Stimulated activated CD8-positive, alpha-beta memory T cell treated with anti-CD3 and anti-CD28 coated beads, Interleukin-15, amount 100 ng/mL, for 1 hour (primary cell): Measurements from ENCODE around the gene RNF19B.

Experiments
- DNase-seq: peaks from one replicate; pipeline ENCODE4 v3.0.0-alpha.2; 2020; ENCODE audit warnings: low read depth

The RNF19B gene

DNA sequence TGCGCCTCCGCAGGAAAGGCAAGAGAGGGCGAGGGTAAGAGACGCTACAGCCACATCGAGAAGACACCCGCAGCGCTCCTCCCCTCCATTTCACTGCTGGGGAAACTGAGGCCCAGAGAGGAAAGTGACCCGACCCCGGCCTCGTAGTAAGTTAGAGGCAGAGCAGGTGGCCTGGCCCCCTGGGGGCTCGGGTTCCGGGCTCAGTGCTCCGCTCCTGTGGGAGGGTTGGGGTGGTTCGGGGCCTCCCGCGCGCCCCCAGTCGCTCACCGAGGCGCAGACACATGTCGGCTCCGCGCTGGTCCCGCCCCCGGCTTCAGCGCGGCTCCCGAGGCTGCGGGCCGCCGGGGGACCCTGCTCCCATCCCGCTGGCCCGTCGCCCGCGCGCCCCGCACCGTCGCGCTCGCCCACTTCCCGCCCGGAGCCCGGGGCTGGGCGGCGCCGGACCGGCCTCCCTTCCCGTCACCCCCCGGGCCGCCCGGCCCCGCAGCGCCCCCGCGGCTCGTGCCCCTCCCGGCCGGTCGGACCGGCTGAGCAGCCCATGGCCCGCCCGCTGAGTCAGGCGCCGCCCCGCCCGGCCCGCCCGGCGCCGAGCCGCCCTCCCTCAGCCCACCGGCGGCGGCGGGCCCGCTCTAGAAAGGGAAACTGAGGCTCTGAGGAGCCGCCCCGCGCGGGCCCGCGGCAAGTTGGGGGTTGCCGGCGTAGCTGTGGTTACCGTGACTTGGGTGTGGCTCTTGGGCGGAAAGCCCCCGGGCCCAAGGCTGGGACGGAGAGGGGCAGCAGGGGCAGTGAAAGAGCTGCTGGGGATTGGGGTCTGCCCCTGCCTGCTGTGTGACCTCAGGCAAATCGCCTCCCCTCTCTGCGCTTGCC, 63.4 kb downstream of the RNF19B start, which contains the start of gene TMEM54:
Gene TMEM54, minus strand, starts transcription at position 434 of the 867 bp plus-strand sequence. Its CDS starts 151 bp downstream, at position 283.
- DNase-seq: no peak

DNA sequence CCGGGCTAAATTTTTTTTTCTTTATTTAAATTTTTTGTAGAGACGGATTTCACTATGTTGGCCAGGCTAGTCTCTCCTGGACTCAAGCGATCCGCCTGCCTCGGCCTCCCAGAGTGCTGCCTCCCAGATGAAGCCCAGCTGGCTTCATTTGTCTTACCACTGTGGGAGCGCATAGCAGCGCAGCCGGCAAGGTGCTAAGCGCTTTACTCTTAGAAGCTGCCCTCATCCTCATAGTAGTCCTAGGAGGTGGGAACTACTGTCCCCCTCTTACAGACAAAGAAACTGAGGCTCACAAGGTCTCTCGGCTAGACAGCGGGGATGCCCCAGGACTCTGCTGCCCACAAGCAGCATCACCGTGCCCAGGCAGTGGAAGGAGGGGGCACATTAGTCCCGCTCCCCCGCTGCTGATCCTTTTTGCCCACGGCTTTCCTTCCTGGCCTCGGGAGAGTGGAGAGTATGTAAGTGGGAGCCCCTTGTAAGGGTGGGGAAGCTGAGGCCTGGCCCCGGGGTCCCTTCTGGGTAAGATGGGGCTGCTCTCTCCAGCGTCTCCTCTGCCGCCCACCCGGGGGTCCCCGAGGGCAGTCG, 64.1 kb downstream of the RNF19B start:
- no peak for DNase-seq

DNA sequence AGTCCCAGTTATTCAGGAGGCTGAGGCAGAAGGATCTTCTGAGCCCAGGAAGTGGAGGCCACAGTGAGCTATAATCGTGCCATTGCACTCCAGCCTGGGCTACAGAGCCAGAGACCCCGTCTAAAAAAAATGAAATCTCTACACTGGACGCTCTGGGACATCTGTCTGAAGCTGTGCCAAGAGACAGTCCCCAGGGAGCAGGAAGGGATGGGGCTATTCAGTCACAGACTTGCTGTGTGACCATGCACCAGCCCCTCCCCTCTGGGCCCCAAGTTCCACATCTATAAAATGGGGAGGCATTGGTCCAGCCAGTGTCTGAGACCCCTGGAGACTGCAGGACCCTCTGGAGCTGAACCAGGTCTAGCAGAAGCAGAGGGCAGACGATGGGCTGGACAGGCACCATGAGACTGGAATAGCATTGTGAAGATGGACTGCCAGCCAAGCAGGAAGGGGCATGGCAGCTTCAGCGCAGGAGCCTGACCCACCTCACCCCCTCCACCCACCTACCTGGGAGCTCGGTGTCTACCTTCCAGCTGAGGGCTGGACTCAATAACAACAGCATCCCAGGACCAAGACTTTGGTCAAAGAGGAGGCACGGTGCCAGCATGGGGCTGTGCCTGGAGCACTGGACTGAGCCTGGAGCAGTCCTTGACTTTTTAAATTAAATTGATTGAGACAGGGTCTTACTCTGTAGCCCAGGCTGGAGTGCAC, 64.9 kb downstream of the RNF19B start:
- DNase-seq: no peak

DNA sequence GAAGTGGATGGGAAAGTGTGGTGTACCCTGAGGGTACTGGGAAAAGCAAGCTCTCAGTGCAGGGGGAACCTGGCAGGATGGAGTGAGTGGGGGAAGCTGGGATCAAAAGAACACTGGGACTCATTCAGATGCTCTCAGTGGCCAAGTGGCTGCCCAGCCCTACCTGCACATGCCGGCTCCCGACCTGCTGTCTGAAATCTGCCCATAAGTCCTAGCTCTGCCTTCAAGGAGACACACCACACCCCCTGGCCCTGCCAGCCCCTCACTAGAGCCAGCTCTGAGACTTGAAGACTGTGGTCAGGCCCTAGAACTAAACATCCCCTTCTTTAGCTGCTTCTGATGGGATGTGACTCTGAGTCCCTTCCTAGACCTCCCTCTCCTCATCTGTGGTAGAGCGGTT, 65.7 kb downstream of the RNF19B start:
- DNase-seq: no peak

DNA sequence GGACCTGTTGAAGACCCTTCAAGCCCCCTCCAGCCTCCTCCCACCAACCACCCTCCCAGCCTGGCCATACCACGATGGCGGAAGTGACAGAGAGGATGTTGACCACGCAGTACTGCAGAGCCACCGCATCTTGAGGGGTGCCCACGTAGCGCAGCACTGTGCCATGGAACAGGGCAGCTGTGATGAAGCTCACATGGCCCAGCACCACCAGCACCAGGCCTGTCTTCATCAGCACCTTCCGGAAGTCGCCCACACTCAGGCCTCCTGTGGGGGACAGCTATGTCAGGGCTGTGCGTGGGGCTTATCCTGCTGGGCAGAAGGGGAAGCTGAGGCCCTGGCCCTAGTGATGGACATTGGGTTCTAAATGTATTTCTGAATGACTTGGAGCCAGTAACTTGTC, 66.6 kb downstream of the RNF19B start:
- no peak for DNase-seq

DNA sequence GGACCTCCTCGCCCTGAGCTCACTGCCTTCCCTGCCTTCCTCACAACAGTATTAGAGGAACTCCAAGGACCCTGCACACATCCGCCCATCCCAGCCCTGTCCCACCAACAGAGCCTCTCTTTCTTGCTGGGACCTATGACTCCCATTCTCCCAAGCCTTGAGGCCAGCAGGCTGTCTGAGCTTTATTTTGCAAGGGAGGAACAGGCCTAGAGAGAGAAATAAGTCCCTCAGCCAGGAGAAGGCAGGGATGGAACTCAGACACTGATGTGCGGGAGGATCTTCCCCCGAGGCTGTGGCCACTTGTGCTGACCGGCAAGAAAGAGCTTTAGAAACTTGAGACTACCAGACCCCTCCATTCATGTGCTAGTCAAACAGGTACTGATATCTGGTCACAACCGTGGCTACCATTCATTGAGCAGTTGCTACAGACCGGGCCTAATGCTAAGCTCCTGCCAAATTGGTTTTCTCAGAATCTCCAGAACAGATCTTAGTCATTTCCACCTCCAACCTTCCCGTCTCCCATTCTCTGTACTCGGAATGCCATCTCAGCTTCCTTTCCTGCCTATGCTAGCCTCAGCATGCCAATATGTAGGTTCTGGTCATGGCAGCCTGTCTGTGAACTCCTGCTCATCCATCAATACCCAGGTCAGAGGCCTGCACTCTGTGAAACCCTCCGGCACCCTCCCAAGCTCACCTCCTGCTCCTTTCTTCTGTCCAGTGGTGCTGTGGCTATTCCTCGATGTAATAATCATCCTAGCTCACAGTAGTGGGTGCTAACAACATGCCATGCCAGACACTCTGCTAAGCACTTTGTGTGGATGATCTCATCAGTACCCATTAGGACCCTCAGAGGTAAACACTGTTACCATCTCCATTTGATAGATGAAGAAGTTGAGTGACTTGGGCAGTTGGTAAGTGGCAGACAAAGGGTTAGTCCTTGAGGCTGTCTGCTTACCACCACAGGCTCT, 67.2 kb downstream of the RNF19B start:
- DNase-seq: no peak

DNA sequence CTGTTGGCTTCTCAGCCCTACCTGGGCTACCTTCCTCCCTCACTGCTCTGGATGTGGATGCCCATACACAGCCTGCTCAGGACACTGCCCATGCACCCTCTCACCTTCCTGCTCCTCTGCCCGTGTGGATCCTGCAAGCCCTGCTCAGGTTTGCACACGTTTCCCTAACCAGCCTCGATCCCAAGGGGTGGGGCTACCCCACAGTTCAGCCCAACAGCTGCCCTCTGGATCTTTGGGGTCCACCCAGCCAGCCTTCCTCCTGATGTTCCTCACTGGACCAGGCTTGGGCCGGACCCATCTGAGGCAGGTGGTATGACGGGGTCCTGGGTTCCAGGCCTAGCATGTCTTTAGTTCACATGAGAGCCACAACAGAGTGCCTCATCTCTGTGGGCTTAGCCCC, 68.2 kb downstream of the RNF19B start:
- no peak for DNase-seq

DNA sequence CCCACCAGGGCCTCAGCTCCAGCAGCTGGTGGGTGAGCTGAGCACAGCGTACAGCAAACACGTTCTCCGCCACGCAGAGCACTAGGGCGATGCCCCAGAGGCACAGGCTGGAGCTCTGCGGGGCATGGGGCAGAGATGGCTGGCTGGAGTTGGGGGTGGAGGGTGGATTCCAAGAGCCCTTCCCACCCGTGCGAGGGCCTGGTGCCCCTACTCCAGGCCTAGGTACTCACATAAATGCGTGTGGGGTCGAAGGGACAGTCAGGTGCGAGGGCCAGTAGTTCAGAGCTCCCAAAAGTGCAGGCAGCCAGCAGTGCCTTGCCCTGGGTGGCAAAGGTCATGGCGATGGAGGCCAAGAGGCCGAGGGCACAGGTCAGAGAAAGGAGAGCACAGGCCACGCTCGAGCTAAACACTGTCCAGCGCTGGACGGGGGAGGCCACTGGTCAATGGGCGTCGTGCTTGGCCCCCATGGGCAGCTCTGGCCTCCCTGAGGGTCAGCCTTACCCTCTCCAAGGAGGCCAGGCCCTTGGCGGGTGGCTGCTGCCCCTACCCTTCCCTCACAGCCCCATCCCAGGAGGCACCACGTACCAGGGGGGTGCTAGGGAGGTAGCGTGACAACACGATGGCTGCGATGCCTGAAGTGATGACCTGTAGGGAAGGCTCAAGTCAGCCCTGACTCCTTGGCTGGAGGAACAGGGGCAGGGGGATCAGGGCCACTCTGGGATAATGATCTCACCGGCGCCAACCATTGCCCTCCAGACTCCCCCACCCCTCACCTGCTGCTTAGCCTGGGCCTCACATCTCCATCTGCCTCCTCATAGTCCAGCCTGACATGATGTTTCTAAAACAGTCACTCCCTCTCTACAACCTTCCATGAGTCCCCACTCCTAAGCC, 69.0 kb downstream of the RNF19B start:
- DNase-seq: no peak

DNA sequence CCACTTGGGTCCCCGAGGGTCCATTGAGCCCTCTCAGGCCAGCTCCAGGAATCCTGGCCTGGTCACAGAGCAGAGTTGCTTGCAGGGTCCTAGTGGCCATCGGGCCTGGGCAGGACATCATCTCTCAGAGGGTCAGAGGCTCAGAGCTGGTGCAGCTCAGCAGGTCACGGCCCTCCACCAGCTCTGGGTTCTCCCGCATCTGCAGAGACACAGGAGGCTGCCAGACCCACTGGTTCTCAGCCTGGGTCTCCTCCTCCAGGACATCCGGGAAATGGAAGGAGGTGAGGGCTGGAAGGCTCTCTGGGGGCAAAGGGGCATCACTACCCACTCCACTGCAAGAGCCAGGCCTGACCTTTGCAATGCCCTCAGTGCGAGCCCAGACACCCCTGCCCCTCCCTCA, 69.9 kb downstream of the RNF19B start:
- DNase-seq: no peak

DNA sequence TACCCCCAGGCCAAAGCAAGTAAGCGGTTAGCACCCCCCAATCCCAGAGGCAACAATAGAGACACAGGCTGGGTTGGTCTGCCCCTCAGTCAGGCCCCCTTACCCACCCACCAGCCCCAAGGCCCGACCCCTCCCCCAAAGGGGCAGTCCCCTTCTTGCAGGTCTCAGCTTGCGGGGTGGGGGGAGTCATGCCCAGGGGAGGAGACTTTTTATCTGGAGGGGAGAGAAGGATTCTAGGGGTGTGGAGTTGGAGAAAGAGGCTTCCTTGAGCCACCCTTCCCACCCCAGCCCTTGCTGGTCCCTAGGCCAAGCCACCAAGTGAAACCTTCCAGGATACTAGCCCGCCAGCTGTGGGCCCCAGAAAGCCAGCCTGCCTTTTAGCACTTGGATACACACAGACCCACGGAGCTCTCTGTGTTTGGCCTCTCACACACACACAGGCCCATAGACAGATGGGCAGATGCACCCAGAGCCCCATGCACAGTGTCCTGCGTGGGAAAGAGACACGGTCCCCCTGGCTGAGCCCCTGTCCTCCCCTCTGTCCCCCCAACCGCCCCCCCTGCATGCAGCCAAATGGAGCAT, 70.5 kb downstream of the RNF19B start:
- no peak for DNase-seq

DNA sequence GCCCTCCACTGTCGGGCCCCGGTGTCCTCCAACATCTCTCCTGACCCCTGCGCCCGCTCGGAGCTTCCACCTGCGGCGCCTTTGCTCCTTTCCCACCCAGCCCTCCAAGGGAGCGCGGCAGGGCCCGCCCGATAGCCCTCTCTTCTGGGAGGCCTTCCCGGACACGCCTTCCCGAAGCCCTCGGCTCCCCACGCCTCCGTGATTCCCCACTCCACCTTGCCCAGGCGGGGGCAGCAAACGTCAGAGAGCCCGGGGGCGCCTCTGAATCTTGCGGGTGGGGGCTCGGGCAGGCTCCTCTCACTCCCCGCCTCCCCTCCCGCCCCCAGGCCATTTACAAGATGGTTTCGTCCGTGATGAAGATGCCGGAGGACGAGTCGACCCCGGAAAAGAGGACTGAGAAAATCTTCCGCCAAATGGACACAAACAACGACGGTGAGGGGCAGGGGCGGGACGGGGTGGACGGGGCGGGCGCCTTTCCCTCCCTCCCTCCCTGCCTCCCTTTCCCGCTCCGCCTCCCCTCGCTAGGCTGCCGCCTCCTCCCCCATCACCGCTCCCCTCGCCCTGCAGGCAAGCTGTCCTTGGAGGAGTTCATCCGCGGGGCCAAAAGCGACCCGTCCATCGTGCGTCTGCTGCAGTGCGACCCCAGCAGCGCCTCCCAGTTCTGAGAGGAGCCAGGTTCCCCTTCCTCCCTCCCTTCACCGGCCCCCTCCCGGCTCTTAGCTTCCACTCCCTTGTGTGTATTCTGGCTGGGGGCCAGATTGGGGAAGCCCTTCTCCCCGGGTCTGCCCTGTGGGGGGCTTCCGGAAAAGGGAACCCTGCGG, 71.2 kb downstream of the RNF19B start:
- no peak for DNase-seq

DNA sequence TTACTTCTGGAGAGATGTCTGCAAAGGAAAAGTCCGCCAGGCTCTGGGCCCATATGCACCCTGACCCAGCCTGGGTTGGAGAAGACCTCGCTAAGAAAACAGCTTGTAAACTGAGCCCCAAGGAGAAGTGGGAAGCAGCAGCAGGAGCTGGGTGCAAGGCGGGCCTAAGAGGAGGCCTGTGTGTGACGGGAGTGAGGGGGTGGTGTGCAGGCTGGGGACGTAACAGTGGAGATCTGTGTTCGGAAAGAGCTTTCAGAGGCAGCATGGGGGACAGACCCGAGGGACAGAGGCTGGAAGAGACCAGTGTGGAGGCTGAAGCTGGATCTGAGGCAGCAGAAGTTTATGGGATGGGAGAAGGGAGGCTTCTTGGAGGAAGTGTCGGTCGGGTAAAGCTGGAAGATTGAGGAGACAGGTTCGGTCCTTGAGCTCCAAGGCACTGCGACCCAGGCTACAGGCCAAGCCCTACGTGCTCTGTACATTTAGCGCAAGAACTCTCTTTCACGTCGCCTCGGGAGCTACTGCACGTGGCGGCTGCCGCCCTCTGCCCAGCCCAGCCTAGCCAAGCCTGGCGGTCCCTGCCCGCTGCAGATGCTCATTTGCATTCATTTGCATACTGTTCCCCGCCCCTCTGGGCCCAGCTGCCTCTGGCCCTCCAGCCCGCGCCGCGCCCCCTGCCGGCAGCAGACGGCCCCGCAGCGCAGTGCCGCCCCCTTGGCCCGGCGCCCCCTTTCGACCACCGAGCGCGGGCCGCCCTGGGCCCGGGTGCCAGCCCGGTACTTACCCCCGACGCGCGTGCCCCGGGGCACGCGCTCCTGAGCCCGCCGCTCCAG, 72.0 kb downstream of the RNF19B start:
- DNase-seq: no peak

DNA sequence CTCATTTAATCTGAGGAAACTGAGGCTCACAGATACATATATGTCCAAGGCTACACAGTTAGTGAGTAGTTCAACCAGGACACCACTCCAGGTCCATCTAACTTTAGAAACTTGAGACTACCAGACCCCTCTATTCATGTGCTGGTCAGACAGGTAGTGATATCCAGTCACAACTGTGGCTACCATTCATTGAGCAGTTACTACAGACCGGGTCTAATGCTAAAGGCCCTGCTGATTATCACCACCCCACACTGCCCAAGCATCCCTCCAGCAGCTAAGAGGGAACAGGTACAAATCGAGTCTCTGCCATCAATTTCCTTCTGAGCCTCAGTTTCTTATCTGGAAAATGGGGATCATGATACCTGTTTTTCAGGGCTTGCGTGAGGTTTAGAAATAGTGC, 73.0 kb downstream of the RNF19B start:
- no peak for DNase-seq

DNA sequence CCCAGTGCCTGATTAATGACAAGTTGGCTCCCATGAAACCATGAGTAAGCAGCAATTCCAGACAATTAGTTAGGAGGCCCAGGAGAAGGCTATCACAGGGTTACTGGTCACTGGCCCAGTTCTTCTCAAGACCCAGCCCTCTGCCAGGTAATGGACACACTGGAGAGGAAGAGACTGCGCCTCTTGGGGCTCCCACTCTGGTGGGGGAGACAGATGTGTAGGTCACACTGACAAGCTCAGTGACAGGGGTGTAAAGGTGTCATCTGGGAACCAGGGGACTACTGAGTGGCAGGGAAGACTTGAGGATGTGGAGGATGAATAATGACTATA, 73.4 kb downstream of the RNF19B start:
- no peak for DNase-seq

DNA sequence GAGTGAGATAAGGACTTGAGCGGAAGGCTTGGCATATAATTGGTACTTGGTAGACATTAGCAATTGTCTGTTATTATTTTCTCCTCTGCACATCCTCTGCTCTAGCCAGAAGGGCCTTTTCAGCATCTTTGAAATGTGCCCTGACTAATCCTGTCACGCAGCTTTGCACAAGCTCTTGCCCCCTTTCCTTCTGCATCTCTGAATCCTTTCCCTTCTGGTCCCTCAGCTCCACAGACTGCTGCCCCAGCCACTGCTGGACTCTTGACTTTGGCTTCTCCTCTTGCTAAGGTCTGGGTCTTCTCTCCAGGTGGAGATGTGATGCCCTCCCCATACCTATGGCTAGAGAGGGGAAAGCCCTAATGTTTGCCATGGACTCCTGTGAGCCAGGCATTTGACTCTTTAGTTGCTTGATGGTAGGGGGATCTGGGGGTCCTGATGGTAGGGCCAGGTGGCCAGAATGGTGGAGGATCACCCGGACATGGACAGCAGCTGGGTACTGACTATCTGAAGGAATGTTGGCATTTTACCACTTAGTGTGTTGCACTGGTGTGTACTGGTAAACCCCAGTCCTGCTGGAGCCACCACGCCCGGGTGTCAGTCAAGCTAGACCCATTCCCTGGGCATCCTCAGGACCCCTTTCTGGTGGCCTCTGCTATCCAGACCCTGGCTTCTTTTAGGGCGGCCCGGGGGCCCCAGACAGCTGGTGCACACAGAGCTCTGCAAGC, 73.9 kb downstream of the RNF19B start:
- no peak for DNase-seq

DNA sequence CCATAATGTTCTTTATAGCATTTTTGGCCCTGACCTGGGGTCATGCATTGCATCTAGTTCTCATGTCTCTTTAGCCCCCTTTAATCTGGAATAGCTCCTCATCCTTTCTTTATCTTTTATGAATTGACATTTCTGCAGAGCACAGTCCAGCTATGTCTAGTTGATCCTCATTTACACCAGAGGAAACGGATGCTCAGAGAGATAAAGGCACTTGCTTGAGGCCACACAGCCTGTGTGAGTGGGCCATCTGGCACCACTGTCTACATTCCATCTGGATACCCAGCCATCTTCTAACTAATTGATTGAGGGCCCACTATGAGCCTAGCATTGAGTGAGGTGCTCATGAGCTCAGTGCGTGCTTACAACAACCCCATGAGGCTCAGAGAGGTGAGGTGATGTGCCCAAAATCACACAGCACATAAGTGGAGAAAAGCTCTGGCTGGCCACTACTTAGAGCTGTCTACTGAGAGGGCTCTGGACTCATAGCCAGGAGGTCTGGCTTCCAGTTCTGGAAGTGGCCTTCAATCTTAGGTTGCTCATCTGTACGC, 74.8 kb downstream of the RNF19B start:
- no peak for DNase-seq

DNA sequence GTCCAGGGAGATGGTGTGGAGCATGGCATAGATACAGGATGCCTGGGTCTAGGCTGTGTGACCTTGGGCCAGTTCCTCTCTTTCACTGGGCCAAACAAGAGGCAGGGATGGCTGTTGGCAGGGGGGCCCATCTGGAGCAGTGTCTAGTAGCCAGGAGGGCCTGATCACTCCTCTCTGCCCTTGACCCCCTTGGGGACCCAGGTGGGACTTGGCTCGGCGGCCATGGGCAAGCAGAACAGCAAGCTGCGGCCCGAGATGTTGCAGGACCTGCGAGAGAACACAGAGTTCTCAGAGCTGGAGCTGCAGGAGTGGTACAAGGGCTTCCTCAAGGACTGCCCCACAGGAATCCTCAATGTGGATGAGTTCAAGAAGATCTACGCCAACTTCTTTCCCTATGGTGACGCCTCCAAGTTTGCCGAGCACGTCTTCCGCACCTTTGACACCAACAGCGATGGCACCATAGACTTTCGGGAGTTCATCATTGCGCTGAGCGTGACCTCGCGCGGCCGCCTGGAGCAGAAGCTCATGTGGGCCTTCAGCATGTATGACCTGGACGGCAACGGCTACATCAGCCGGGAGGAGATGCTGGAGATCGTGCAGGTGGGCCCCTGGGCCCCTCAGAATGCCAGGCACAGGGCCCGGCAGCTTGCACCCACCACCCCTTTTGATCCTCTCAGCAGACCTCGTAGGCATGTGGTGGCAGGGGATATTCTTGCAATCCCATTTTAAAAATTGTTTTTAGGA, 75.8 kb downstream of the RNF19B start:
- DNase-seq: no peak
